Neural progenitor cell (in vitro differentiated cells): ENCODE measurements around the gene SMYD5. TPM values are rescaled to one million over a fixed set of nuclear protein-coding genes. Genes with fewer than 3 reads are reported as not detected.

Experiments used
- DNase-seq: peaks from one replicate; pipeline ENCODE4 v3.0.0-alpha.2; 2016; ENCODE audit warnings: low spot score
- H2AFZ ChIP-seq: fragments of 200-600 bp; sonication (generic); replicated peaks from 2 replicates; pipeline ENCODE4 v1.6.1; 2016; ENCODE audit warnings: antibody characterized with exemption
- H3F3A ChIP-seq: fragments of 200-600 bp; sonication (generic); 2 replicates; pipeline ENCODE4 v1.6.1; 2016; ENCODE audit warnings: antibody characterized with exemption, low read depth
- H3K27ac ChIP-seq: fragments of 200-600 bp; sonication (generic); 2 replicates; pipeline ENCODE4 v1.5.1; 2016; ENCODE audit warnings: mild to moderate bottlenecking
- H3K27me3 ChIP-seq: fragments of 200-600 bp; sonication (generic); 2 replicates; pipeline ENCODE4 v1.6.1; 2016; ENCODE audit warnings: mild to moderate bottlenecking, moderate library complexity
- H3K36me3 ChIP-seq: fragments of 200-600 bp; sonication (generic); 2 replicates; pipeline ENCODE4 v1.5.1; 2016
- H3K4me1 ChIP-seq: fragments of 200-600 bp; sonication (generic); 2 replicates; pipeline ENCODE4 v1.6.1; 2016; ENCODE audit warnings: mixed run types
- H3K4me2 ChIP-seq: fragments of 200-600 bp; sonication (generic); 2 replicates; pipeline ENCODE4 v1.6.1; 2016
- H3K4me3 ChIP-seq: fragments of 200-600 bp; sonication (generic); 2 replicates; pipeline ENCODE4 v1.5.1; 2016
- H3K79me2 ChIP-seq: fragments of 200-600 bp; sonication (generic); 2 replicates; pipeline ENCODE4 v1.6.1; 2016; ENCODE audit warnings: low read depth
- H3K9ac ChIP-seq: fragments of 200-600 bp; sonication (generic); 2 replicates; pipeline ENCODE4 v1.6.1; 2016
- H3K9me3 ChIP-seq: fragments of 200-600 bp; sonication (generic); 2 replicates; pipeline ENCODE4 v1.5.1; 2016; ENCODE audit warnings: low read depth
- H4K20me1 ChIP-seq: fragments of 200-600 bp; sonication (generic); 2 replicates; pipeline ENCODE4 v1.6.1; 2016; ENCODE audit warnings: low read depth
- H3K27ac Mint-ChIP-seq: 3 replicates; pipeline ENCODE4 v1.8.0; 2021; ENCODE audit warnings: mixed read lengths
- H3K27me3 Mint-ChIP-seq: 2 replicates; pipeline ENCODE4 v1.8.0; 2022; ENCODE audit warnings: low read depth, mild to moderate bottlenecking, inconsistent platforms, moderate library complexity, mixed read lengths; ENCODE audit not compliant: insufficient read depth
- H3K36me3 Mint-ChIP-seq: 3 replicates; pipeline ENCODE4 v1.8.0; 2021; ENCODE audit warnings: mixed read lengths
- H3K4me1 Mint-ChIP-seq: 3 replicates; pipeline ENCODE4 v1.8.0; 2021; ENCODE audit warnings: mixed read lengths
- H3K4me3 Mint-ChIP-seq: 3 replicates; pipeline ENCODE4 v1.8.0; 2021; ENCODE audit warnings: mild to moderate bottlenecking, moderate library complexity, mixed read lengths
- H3K9me3 Mint-ChIP-seq: 3 replicates; pipeline ENCODE4 v1.8.0; 2020; ENCODE audit warnings: mixed read lengths
- EZH2 ChIP-seq: fragments of 200-600 bp; sonication (generic); IDR thresholded peaks from 2 replicates; pipeline ENCODE4 v1.6.1; 2017; ENCODE audit warnings: antibody characterized with exemption, mild to moderate bottlenecking, moderate library complexity
- EZH2phosphoT487 ChIP-seq: fragments of 200-600 bp; sonication (generic); IDR thresholded peaks from 2 replicates; pipeline ENCODE4 v1.6.1; 2017; ENCODE audit warnings: antibody characterized with exemption
- total RNA-seq: library from RNA; depleted of rRNA; stranded (reverse); fragments of >200 nt; gene quantifications from 2 replicates; pipeline ENCODE4 v1.2.3, GENCODE V29; 2015; ENCODE audit warnings: low replicate concordance
- TF ChIP-seq, protein P1 (sequence below): fragments of 200-600 bp; sonication (generic); IDR thresholded peaks from 2 replicates; pipeline ENCODE4 v1.5.1; 2017; ENCODE audit warnings: antibody characterized with exemption, mild to moderate bottlenecking

SMYD5 gene
- total RNA-seq, 1 donor from 2014 or later, result 21.0 TPM

DNA sequence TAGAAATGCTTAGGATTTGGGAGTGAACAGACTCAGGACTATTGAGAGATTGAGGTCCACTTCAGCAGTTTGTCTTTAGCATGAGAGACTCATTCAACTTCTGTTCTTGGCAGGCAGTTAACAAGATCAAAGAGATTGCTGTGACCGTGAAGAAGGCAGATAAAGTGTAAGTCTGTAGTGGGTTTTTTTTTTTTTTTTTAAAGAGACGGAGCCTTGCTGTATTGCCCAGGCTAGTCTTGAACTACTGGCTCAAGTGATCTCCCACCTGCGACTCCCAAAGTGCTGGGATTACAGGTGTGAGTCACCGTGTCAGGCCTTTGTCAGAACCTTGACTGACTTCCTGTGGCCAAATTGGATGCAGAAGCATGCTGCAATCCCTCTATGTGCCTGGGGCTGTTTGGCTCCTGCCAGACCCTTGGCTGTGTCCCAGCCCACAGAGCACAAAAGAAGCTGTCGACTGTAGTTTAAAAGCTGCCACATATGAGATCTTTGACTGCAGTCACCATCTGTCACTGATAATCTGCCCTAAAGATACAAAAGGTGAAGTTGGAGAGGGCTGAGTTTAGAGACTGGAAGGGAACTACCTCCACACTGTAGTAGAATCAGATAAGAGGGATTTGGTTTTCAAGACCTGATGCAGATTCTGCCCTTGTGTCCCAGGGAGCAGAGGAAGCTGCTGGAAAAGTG is 30.0 kb downstream of the SMYD5 start:
- Mint-ChIP-seq H3K4me1 (no peaks in the 10 kb centered on the region), H3K27me3 (peaks cover 2% of the 10 kb centered on the region), H3K9me3 (no peaks in the 10 kb centered on the region), H3K36me3 (peaks cover 23% of the 10 kb centered on the region), H3K27ac (no peak overlapping the region), H3K4me3 (no peak overlapping the region)
- Histone ChIP-seq H3F3A (no peaks in the 10 kb centered on the region), H2AFZ (no peak overlapping the region), H3K4me1 (no peaks in the 10 kb centered on the region), H3K27me3 (no peaks in the 10 kb centered on the region), H3K79me2 (peaks cover 53% of the 10 kb centered on the region), H3K9me3 (no peaks in the 10 kb centered on the region), H3K9ac (no peak overlapping the region), H3K36me3 (peaks cover 24% of the 10 kb centered on the region), H3K27ac (no peak overlapping the region), H3K4me2 (no peak overlapping the region), H3K4me3 (no peak overlapping the region), H4K20me1 (peaks cover 88% of the 10 kb centered on the region)
- TF ChIP-seq, protein P1, sequence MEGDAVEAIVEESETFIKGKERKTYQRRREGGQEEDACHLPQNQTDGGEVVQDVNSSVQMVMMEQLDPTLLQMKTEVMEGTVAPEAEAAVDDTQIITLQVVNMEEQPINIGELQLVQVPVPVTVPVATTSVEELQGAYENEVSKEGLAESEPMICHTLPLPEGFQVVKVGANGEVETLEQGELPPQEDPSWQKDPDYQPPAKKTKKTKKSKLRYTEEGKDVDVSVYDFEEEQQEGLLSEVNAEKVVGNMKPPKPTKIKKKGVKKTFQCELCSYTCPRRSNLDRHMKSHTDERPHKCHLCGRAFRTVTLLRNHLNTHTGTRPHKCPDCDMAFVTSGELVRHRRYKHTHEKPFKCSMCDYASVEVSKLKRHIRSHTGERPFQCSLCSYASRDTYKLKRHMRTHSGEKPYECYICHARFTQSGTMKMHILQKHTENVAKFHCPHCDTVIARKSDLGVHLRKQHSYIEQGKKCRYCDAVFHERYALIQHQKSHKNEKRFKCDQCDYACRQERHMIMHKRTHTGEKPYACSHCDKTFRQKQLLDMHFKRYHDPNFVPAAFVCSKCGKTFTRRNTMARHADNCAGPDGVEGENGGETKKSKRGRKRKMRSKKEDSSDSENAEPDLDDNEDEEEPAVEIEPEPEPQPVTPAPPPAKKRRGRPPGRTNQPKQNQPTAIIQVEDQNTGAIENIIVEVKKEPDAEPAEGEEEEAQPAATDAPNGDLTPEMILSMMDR, result no peak
- TF ChIP-seq EZH2 (no peak), EZH2phosphoT487 (no peak)
- DNase-seq, result no peak

DNA sequence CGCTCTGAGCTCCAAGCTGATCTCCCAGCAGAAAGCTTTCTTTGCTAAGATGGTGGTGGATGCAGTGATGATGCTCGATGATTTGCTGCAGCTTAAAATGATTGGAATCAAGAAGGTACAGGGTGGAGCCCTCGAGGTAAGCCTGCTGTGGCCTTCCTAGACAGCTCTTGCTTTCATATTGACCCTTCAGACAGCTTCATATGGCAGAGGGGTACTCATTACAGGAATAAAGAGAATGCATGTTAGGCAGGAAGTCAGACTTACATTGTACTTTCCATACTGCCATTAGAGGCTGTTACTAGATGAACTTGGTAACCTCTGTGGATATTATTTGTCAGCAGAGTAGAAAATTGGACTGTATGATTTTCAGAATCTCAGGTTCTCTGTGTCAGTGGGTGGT is 30.5 kb downstream of the SMYD5 start:
- Histone ChIP-seq H3K9me3 (no peaks in the 10 kb centered on the region), H3K79me2 (peaks cover 48% of the 10 kb centered on the region), H3K4me3 (no peak overlapping the region), H3K4me2 (no peak overlapping the region), H3K36me3 (peaks cover 24% of the 10 kb centered on the region), H3K27ac (no peak overlapping the region), H3K4me1 (no peaks in the 10 kb centered on the region), H4K20me1 (peaks cover 82% of the 10 kb centered on the region), H3K27me3 (no peaks in the 10 kb centered on the region), H2AFZ (no peak overlapping the region), H3F3A (no peaks in the 10 kb centered on the region), H3K9ac (no peak overlapping the region)
- no peak for TF ChIP-seq EZH2
- H3K36me3 Mint-ChIP-seq, result peaks cover 27% of the 10 kb centered on the region
- H3K9me3 Mint-ChIP-seq, result no peaks in the 10 kb centered on the region
- H3K4me3 Mint-ChIP-seq, result no peak overlapping the region
- H3K27ac Mint-ChIP-seq, result no peak overlapping the region
- H3K4me1 Mint-ChIP-seq, result no peaks in the 10 kb centered on the region
- H3K27me3 Mint-ChIP-seq, result peaks cover 2% of the 10 kb centered on the region
- DNase-seq, result no peak

DNA sequence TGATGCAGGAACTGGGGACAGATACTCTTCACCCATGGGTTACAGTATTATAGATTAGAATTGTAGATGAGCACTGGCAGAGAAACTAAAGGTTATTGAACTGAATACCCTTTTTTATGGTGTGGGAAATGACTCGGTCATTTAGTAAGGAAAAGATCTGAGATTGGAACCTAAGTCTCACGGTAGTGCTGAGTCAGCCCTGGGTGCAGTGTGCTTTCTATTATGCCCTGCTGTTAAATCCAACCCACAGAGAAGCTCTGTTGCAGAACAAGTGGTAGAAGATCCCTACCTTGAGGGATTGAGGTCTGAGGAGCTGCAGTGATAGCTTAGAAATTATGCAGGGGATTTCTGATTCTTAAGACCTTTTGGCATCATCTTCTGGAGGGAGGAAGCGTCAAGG is 32.8 kb downstream of the SMYD5 start:
- peaks cover 41% of the 10 kb centered on the region for H3K36me3 Mint-ChIP-seq
- H3K27me3 Mint-ChIP-seq, result peaks cover 2% of the 10 kb centered on the region
- H3K4me1 Mint-ChIP-seq, result no peaks in the 10 kb centered on the region
- Histone ChIP-seq H3F3A (no peaks in the 10 kb centered on the region), H3K4me1 (no peaks in the 10 kb centered on the region), H3K36me3 (peaks cover 18% of the 10 kb centered on the region), H3K27ac (no peak overlapping the region), H3K27me3 (no peaks in the 10 kb centered on the region), H3K4me3 (no peak overlapping the region), H3K9me3 (no peaks in the 10 kb centered on the region), H3K79me2 (peaks cover 25% of the 10 kb centered on the region), H3K9ac (no peak overlapping the region), H3K4me2 (no peak overlapping the region), H4K20me1 (peaks cover 64% of the 10 kb centered on the region), H2AFZ (no peak overlapping the region)
- H3K4me3 Mint-ChIP-seq, result no peak overlapping the region
- no peak for DNase-seq
- H3K9me3 Mint-ChIP-seq, result no peaks in the 10 kb centered on the region
- no peak for TF ChIP-seq EZH2
- TF ChIP-seq, protein P1, result no peak
- TF ChIP-seq EZH2phosphoT487, result no peak
- H3K27ac Mint-ChIP-seq, result no peak overlapping the region

DNA sequence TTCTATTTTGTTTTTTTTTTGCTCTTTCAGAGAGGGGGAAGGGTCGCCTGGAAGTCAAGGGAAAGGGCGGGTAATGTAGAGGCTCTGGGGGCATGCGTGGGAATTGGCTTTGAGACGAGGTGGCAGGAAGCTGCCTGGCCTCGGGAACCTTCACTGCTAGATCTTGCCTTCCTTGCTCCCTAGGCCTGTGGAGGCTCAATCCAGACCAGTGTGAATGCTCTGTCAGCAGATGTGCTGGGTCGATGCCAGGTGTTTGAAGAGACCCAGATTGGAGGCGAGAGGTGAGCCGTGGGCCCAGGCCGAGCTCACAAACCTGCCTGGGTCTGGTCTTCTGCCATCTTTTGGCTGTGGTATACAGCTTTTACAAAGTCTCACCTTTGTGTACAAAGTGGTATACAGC is 35.6 kb downstream of the SMYD5 start:
- Histone ChIP-seq H3K36me3 (peaks cover 14% of the 10 kb centered on the region), H3K9me3 (no peaks in the 10 kb centered on the region), H3K4me1 (no peaks in the 10 kb centered on the region), H3K27ac (no peak overlapping the region), H3K4me3 (no peak overlapping the region), H3K27me3 (no peaks in the 10 kb centered on the region), H3K4me2 (no peak overlapping the region), H2AFZ (no peak overlapping the region), H3F3A (peaks cover 4% of the 10 kb centered on the region), H3K9ac (no peak overlapping the region), H3K79me2 (peaks cover 4% of the 10 kb centered on the region), H4K20me1 (peaks cover 54% of the 10 kb centered on the region)
- H3K9me3 Mint-ChIP-seq, result no peaks in the 10 kb centered on the region
- no peak for DNase-seq
- peaks cover 49% of the 10 kb centered on the region for H3K36me3 Mint-ChIP-seq
- H3K4me1 Mint-ChIP-seq, result no peaks in the 10 kb centered on the region
- TF ChIP-seq, protein P1, result no peak
- TF ChIP-seq EZH2phosphoT487 (no peak), EZH2 (no peak)
- peaks cover 2% of the 10 kb centered on the region for H3K27me3 Mint-ChIP-seq
- H3K27ac Mint-ChIP-seq, result no peak overlapping the region
- H3K4me3 Mint-ChIP-seq, result no peak overlapping the region
